Right renal pelvis (tissue), 4 donors: ENCODE data around the gene WDR70. TPM values are rescaled to one million over a fixed set of nuclear protein-coding genes. Genes with fewer than 3 reads are reported as not detected.
"Not testable (repeated sequence)": the region's sequence is repeated elsewhere in the genome, so short reads cannot be mapped to it uniquely, and the experiment has no call there.

Experiments used
- DNase-seq, 4 donors: peaks; one replicate each; pipeline ENCODE4 v3.0.0-alpha.2; 2013; ENCODE audit warnings: low read depth in 4 of 4, low spot score in 3 of 4, missing footprints in 1 of 4
- polyA plus RNA-seq, 4 donors: library from polyadenylated mRNA; unstranded; fragments of 120-200 nt; gene quantifications; one replicate each; pipeline ENCODE4 v1.2.1, GENCODE V29; 2013; ENCODE audit not compliant: insufficient read length in 4 of 4

Gene WDR70
- polyA plus RNA-seq, 4 donors: 50.6 to 58.5 (median 53.9) TPM

DNA sequence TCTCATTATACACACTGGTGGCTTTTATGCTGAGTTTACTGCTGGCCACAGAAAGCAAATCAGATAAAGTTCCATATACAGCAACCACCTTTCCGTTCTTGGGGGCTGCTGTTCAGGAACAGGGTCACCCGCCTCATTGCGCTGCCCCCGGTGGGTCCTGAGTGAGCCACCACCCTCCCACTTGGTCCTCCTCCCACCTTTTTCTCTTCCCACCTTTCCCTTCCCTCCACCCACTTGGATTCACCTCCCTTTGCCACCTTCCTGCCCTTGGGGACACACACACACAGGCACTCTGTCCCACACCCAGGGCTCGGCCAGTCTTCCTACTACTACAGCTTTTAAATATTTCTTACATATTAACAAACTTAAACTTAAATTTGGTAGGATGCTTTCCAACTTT lies 127.6 kb downstream of the WDR70 start:
- DNase-seq: no peak

GRCh38 chr5:37511646-37512045 lies 132.5 kb downstream of the WDR70 start:
- no peak for DNase-seq

GRCh38 chr5:37514946-37515345 lies 135.8 kb downstream of the WDR70 start:
- no peak for DNase-seq

DNA sequence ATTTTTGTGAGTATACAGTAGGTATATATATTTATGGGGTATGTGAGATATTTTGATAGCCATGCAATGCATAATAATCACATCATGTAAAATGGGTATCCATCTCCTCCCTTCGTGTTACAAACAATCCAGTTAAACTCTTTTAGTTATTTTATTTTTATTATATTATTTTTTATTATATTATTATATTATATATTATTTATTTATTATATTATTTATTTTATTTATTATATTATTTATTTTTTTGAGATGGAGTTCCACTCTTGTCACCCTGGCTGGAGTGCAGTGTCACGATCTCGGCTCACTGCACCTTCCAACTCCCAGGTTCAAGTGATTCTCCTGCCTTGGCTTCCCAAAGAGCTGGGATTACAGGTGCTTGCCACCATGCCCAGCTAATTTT lies 138.6 kb downstream of the WDR70 start:
- DNase-seq: no peak

DNA sequence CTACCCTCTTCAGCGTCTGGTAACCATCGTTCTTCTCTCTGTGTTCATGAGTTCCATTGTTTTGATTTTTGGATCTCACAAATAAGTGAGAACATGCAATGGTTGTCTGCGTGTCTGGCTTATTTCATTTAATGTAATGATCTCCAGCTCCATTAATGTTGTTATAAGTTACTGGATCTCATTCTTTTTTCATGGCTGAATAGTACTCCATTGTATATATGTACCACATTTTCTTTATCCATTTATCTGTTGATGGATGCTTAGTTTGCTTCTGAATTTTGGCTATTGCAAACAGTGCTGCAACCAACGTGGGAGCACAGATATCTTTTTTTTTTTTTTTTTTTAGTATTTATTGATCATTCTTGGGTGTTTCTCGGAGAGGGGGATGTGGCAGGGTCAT lies 139.2 kb downstream of the WDR70 start:
- DNase-seq: not testable (repeated sequence)

DNA sequence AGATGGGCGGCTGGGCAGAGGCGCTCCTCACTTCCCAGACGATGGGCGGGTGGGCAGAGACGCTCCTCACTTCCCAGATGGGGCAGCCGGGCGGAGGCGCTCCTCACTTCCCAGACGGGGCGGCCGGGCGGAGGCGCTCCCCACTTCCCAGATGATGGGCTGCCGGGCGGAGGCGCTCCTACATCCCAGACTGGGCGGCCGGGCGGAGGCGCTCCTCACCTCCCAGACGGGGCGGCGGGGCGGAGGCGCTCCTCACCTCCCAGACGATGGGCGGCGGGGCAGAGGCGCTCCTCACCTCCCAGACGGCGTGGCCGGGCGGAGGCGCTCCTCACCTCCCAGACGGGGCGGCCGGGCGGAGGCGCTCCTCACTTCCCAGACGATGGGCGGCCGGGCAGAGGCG lies 140.2 kb downstream of the WDR70 start:
- no peak for DNase-seq

DNA sequence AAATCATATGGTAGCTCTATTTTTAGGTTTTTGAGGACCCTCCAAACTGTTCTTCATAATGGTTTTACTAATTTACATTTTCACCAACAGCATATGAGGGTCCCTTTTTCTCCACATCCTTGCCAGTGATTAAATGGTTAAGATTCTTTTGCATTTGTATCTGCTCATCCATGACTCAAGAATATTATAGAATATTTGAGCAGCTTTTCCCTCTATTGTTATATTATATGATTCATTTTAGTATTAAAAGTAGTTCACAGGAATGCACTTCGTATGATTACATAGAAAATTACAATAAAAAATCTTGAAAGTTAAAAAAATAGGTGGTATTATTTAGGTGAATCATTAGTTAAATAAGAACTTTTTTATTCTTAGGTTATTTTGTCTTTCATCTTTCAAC lies 140.7 kb downstream of the WDR70 start:
- no peak for DNase-seq

DNA sequence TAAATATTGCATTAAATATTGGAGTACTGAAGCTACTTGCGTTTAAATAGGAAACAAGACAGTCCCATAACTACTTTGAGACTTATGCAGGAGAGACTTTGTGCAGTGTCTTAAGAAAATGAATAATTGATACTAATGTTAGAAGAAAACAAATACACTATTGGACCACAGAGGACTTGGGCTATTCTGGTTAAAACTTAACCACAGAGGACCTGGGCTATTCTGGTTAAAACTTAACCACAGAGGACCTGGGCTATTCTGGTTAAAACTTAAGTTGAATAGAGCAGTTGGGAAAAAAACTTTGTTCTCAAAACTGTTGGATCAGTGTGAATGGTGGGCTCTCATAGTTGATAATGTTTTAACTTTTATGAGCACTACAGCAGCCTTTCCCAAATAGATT lies 141.7 kb downstream of the WDR70 start:
- DNase-seq: no peak

DNA sequence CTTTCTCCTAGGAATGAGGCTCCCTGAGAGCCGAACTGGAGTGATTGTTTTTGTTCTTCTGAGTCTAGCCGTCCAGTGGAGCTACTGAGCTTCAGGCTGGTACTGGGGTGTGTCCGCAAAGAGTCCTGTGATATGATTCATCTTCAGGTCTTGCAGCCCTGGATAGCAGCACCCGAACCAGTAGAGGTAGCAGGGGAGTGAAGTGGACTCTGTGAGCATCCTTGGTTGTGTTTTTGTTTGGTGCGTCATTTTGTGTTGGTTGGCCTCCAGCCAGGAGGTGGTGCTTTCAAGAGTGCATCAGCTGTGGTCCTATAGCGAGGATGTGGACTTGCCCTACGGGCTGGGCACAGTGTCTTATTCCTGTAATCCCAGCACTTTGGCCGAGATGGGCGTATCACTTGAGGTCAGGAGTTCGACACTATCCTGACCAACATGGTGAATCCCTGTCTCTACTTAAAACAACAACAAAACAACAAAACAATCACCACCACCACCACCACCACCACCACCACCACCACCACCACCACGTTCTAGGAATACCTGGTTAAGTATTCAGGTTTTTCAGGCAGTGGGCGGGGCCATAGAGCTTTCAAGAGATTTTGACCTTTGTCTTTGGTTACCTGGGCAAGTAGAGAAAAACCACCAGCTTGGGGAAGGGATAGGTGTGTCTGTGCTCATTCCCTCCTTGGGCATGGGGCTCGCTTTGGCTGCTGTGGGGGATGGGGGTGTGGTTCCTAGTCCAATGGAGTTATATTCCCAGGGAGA lies 154.0 kb downstream of the WDR70 start:
- no peak for DNase-seq

GRCh38 chr5:37533851-37534250 lies 154.7 kb downstream of the WDR70 start:
- no peak for DNase-seq

DNA sequence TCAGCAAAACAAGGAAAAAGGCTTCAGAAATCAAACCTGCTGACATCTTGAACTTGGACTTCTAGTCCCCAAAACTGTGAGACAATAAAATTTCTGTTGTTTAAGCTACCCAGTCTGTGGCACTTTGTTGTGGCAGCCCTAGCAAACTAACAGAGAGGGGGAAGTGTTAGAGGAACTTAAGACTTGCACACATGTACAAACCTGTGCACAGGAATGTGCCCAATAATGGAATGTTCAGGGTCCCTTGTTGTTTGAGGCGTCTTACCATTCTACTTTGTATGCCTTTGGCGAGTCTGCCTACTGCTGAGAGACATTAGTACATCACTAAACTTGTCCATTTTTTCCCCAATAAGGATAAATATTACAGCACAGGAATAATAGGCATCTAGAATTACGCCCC lies 160.3 kb downstream of the WDR70 start:
- no peak for DNase-seq

DNA sequence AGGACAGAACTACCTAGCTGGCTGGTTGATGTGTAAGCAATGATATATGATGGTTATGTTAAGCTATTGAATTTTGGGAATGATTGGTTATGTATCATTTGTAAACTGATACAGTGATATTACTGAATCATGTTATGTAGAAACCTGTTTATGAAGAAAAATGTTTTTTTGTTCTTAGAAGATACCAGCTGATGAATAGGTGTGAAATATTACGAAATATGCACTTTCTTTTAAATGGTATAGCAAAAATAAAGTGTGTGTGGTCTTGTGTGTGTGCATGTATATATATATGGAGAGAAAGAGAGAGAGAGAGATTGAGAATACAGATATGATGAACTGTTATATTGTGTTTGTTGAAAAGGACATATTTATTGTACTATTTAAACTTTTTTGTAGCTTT lies 164.1 kb downstream of the WDR70 start:
- no peak for DNase-seq

DNA sequence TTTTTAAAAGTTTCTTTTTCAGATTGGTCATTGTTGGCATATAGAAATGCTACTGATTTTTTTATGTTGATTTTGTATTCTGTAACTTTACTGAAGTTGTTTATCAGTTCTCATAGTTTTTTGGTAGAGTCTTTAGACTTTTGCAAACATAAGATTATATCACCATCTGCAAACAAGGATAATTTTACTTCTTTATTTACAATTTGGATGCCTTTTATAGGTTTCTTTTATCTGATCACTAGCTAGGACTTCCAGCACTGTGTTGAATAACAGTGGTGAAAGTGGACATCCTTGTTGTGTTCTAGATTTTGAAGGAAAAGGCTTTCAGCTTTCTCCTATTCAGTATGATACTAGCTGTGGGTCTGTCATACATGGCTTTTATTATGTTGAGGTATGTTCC lies 170.3 kb downstream of the WDR70 start:
- DNase-seq: no peak

DNA sequence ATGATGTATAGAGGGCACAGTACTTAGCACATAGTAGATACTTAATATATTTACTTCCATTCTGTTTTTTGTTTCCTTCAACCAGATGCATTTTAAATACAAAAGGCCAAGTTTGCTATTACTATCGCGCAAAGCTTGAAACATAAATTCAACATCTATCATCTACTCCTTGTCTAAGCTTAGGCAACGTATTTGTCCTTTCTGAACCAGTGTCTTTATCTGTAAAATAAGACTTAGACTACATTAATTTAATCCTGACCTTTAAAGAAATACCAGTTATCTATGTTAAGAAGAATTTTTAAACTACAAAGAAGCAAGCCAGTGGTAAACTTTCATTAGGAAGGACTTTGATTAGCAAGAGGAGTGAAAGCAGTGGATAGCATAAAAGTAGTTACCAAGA lies 173.0 kb downstream of the WDR70 start:
- no peak for DNase-seq

GRCh38 chr5:37552770-37553719 lies 173.9 kb downstream of the WDR70 start:
- DNase-seq: no peak

GRCh38 chr5:37553720-37554404 lies 174.7 kb downstream of the WDR70 start:
- DNase-seq: no peak

- DNase-seq: no peak
Observed at GRCh38 chr5:37554405-37554739, 175.3 kb downstream of the WDR70 start.

DNA sequence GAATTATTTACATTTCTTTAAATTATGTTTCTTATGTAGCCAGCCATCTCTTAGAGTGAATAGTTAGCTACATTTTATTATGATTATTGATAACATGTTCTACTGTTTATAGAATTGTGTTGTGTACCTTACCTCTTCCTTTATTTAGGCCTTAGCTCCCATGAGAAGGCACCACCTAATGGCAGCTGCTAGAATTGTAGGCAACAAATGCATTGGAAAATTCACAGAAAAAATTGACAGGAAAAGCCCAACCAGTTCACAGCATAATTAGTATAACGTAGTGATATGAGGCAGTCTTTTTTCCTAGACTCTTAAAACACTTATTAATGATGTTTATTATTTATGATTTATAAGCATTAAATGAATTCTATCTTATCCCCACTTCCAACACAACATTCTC lies 175.8 kb downstream of the WDR70 start:
- DNase-seq: no peak

GRCh38 chr5:37557734-37558293 lies 178.7 kb downstream of the WDR70 start:
- no peak for DNase-seq

DNA sequence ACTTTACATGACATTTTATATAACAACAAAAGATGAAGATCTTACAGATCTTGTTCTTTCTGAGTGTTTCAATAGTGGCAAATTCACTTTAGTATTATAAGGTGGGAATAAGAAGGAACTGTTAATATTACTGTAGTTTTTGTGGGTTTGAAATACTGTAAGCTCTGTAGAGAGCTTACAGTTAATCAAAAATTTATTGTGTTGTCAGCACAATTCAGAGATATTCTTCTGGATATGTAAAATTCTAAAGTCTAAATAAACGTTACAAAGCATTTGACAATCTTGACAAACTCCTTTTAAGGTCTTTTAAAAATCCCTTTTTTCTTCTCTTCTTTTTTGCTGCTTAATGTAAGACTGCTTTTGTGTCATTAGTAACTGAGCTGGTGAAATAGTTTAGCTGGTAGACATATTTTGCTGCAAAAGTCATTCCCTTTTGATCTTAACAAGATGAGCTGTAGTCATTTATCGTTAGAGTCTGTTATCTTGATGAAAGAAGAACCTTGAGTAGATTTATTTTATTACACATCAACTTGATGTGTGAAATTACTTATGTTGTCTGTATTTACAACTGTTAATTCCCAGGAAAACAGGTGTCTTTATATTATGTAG lies 186.0 kb downstream of the WDR70 start:
- no peak for DNase-seq

- DNase-seq: no peak
Observed at GRCh38 chr5:37567566-37567965, 188.4 kb downstream of the WDR70 start.
